Measurements from ENCODE around the gene NKX2-8.
"Not testable (repeated sequence)": the region's sequence is repeated elsewhere in the genome, so short reads cannot be mapped to it uniquely, and the experiment has no call there.

The NKX2-8 gene

GRCh38 chr14:36579573-36580140 is 2.8 kb downstream of the NKX2-8 start:
- no peak for DNase-seq

GRCh38 chr14:36579001-36579555 is 3.3 kb downstream of the NKX2-8 start:
- DNase-seq, result no peak

GRCh38 chr14:36570065-36570464 is 12.3 kb downstream of the NKX2-8 start:
- DNase-seq, result no peak

GRCh38 chr14:36556811-36557433 is 25.5 kb downstream of the NKX2-8 start:
- DNase-seq, result no peak

GRCh38 chr14:36555998-36556743 is 26.2 kb downstream of the NKX2-8 start:
- DNase-seq, result no peak

- DNase-seq, result no peak
Measured at GRCh38 chr14:36553656-36554260, 28.7 kb downstream of the NKX2-8 start.

GRCh38 chr14:36550899-36551298 is 31.5 kb downstream of the NKX2-8 start:
- no peak for DNase-seq

- not testable (repeated sequence) for DNase-seq
Measured at GRCh38 chr14:36544280-36544679, 38.1 kb downstream of the NKX2-8 start.

- DNase-seq, result no peak
Measured at GRCh38 chr14:36538051-36538450, 44.4 kb downstream of the NKX2-8 start.
